GM18868 (cell line): ENCODE measurements around the gene OR2Y1.
"Not testable (repeated sequence)": the region's sequence is repeated elsewhere in the genome, so short reads cannot be mapped to it uniquely, and the experiment has no call there.

ENCODE experiments used
- ATAC-seq: cut with Tn5 transposase; IDR thresholded peaks from one replicate; pipeline ENCODE4 v1.9.1; 2021; ENCODE audit warnings: mild to moderate bottlenecking, moderate library complexity; ENCODE audit not compliant: unreplicated experiment

OR2Y1 gene

DNA sequence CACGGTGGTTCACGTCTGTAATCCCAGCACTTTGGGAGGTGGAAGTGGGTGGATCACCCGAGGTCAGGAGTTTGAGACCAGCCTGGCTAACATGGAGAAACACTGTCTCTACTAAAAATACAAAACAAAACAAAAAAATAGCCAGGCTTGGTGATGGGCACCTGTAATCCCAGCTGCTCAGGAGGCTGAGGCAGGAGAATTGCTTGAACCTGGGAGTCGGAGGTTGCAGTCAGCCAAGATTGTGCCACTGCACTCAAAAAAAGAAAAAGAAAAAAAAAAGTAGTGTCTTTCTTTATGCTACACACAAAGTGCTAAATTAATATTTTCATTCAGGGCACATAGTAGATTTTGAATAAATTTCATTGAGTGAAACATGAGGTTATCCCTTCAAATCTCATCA lies 1.1 kb upstream of the OR2Y1 start:
- not testable (repeated sequence) for ATAC-seq

DNA sequence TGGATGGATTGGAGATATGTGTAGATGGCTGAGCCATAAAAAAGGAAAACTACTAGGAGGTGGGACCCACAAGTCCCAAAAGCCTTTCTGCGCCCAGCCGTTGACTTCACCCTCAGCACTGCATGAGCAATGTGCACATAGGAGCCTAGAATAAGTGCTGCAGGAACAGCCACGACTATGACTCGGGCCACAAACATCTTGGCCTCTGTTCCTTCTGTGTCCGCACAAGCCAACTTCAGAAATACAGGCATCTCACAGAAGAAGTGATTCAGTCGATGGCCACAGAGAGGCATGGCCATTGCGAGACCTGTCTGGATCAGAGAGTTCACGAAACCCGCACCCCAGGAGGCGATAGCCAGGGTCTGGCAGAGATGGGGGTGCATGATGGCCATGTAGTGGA lies 587 bp downstream of the OR2Y1 start:
- ATAC-seq: no peak

DNA sequence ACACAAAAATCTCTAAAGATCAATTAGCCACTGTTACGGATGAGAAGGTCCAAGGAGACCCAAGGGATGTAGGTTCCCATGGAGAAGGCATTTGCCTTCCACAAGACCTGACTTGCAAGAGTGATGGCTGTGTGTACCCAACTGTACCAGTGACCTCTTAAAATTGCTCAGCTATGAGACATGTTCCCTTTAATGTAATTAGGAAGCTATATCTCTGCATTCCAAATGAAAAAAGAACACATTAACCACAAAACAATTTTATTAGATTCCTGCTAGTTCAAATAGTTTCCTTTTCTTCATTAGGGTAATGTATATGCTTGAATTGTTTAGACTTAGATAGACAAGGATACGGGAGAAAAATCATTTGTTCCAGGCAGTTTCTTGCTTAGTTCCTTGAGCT lies 3.3 kb downstream of the OR2Y1 start:
- ATAC-seq: no peak

DNA sequence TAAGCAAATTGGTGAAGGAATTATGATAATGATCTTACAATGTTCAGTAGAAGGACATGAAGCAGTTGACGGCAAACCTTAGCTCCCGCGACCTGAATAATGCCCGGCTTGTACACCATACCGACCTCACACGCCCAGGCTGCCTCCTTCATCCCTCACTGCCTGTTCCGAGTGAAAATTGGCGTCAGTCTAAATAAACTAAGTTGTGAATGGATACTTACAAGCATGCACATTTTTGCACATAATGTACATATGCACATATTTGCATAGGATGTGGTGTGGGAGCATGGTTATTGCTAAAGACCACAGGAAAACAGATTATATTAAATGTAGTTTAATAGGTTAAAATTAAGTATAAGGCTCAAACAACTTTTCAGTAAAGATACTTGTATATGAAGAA lies 14.9 kb downstream of the OR2Y1 start:
- ATAC-seq: no peak

DNA sequence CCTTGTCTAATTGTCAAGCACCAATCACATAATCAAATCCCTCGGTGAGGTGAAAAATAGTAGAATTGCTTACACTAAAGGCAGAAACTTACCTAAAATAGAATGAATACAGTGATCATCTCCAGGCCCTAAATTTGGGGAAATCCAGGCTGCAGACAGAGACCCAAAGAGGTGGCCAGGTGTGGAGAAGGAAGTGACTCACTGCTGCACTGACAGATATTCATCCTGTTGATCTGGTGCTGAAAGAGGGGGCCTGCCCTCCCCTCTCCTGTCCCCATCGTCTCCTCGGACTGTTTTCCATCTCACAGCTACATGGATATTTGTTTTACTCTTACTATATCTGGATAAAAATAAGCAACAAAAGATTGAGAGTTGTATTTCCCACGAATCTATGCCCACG lies 15.9 kb downstream of the OR2Y1 start:
- no peak for ATAC-seq

DNA sequence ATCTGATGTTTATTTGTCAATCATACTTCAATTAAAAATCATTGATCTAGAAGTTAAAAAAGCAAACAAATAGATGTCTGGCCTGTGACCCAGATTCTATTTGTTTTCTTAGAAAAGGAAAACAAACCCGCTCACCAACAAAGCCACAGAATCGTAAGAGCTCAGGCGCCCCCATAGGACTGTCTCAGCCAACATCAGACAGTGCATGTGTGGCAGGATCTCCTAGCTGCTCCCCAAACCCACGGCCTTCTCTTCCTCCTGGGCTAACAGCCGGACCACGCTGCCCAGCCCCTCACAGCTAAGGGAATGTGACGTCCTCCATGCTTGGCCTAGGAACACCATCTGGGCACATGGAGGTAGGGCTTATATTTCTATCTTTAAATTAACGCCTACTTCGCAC lies 19.4 kb downstream of the OR2Y1 start:
- ATAC-seq: no peak

DNA sequence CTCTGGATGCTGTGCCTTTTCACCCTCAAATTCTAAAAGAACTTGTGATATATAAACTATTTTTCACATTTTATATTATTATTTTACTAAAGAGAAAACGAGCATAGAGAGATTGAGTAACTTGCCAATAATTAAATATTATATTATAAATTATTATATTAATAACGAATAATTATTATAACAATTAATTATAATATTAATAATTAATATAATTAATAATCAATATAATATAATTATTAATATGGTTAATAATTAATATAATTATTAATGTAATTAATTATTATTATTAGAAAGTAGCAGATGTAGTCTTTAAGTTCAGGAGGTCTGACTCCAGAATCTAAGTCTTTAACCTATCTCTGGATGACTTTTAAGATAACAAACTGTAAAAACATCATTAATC lies 20.1 kb downstream of the OR2Y1 start:
- no peak for ATAC-seq

DNA sequence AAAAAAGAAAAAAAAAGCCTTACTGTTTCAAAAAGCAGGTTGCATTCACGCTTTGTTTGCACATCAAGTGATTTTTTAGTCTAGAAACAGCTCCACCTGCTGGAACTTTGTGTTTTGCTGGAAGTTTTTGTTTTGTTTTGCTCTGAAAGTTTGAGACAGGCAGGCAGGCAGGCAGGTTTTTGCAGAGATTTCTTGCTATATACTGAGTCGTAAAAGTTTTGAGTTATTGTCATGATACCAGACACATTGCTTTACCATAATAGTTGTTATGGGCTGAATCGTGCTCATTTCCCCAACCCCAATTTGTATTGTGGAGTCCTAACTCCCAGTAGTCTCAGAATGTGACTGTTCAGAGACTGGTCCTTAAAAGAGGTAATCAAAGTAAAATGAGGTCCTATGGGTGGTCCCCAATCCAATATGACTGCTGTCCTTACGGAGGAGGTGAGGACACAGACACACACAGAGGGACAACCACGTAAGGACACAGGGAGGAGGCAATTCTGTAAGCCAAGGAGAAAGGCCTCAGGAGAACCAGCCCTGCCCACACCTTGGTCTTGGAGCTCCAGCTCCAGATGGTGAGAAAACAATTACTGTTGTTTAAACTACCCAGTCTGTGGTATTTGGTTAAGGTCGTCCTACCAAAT lies 20.9 kb downstream of the OR2Y1 start:
- no peak for ATAC-seq

DNA sequence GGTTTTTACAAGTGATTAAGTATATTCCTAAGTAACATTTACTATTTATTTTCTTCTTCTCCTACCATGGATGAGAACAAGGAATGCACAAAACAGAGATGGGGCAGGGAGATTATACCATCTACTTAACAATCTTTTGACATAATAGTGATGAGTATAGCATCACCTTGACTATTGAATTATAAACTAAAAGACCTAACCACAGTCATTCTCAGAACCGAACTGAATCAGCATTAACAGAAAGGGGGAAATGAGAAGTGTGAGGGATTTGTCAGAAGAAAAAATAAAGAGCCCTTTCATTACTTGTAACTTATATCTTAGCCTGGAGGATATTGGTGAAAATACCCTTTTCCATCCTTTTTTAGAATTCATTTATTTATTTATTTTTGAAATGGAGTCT lies 21.9 kb downstream of the OR2Y1 start:
- peak; percentile 81 for ATAC-seq

DNA sequence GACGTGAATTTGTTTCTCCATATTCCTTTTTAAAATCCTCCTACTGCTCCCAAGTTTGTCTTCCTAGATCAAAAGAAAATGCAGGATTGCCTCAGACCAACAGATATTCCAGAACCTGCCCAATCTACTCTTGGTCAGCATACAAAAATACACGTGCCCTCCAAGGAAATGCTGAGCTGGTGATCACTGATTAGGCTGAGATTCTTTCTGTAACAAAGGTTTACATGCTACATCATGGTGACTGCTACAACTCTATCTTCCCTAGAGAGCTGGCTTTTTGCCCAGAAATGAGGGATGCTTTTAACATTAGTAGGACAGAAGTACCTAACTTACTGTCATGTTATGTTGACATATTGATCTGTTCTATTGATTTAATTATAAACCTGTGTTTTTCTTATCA lies 35.5 kb downstream of the OR2Y1 start:
- no peak for ATAC-seq

DNA sequence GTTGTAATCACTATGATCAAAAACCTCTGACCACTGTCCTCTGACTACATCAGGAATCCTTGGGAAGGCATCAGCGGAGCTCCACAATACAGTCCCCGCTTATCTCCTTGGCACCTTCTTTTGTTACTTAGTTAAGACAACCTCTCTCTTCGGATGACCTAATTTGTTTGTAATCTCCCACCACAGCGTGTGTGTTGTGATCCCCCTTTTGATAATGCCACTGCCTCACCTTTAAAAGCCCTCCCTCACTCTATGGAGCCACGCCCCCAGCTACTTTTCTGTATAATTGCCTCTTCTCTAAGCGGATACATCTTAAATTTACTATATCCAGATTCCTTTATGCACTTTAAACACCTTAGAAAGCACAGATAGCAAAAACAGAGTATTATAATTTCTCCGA lies 35.9 kb downstream of the OR2Y1 start:
- no peak for ATAC-seq

DNA sequence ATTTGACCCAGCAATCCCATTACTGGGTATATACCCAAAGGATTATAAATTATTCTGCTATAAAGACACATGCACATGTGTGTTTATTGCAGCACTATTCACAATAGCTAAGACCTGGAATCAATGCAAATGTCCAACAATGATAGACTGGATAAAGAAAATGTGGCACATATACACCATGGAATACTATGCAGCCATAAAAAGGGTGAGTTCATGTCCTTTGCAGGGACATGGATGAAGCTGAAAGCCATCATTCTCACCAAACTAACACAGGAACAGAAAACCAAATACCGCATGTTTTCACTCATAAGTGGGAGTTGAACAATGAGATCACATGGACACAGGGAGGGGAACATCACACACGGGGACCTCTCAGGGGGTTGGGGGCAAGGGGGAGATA lies 36.5 kb downstream of the OR2Y1 start:
- ATAC-seq: not testable (repeated sequence)

DNA sequence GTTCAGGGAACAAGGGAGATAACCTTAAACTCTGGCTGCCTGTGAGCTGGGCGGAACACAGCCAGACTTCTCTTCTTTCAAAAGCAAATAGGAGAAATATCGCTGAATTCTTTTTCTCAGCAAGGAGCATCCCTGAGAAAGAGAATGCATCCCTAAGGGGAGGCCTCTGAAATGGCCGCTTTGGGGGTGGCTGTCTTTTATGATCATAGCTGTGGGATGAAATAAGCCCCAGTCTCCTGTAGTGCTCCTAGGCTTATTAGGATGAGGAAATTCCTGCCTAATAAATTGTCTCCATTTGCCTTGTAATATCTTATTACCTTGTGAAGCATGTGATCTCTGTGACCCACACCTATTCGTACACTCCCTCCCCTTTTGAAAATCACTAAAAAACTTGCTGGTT lies 39.4 kb downstream of the OR2Y1 start:
- not testable (repeated sequence) for ATAC-seq

DNA sequence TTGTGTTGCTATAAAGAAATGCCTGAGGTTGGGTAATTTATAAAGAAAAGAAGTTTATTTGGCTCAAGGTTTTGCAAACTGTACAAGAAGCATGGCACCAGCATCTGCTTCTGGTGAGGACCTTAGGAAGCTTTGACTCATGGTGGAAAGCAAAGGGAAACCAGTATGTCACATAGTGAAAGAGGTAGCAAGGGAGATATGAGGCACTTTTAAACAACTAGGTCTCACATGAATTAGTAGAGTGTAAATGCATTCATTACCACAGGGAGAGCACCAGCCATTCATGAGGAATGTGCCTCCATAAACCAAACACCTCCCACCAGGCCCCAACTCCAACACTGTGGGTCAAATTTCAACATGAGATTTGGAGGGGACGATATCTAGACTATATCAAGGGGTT lies 40.8 kb downstream of the OR2Y1 start:
- no peak for ATAC-seq

DNA sequence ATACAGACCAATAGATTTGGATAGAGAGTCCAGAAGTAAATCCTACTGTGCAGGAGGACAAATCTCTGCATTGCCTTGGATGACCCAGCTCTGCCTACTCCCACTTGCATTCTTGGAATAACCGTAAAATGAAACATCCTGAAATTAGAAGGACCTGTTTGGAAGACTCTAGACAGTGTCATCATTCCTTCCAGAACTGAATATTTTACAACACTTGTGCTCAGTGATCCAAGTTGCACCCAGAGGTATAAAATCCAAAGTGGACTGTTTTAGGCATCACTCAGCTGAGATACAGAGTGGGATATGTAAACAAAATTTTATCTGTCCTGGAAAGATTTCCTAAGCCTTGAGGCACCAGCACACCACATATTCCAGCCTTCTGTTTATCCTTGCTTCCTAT lies 43.7 kb downstream of the OR2Y1 start:
- no peak for ATAC-seq

DNA sequence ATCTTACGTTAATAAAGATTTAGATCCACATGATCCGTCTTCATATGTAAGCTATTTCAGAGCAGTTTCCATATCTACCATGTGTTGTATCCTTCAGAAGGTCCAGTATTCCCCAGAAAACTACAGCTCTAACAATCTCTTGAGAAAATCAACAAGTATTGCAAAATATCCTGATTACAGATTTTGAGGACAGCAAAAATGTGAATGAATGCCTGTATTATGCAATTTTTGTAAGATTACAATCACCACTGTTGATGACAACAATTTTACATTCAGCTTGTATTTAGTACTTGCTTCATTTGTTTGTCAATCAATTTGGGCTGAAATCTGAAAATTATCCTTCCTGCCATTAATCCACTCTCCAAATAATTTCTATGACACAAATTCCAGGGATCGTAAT lies 47.4 kb downstream of the OR2Y1 start:
- ATAC-seq: no peak

DNA sequence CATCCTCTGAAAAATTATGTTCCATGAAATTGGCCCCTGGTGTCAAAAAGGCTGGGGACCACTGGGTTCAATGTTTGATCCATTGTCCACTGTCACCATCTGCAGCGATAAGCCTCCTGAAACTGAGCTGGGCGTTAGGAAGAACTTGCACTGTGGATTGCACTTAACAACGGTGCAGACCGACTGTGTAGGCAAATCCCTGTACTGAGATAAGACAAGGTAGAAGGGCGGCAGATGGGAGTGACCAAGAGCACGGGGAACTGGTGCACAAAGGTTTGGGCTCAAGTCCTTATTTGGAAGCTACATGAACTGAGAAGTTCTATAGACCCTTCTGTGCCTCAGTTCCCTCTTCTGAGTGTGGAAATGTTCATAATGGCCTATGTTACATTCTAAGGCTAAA lies 48.8 kb downstream of the OR2Y1 start:
- ATAC-seq: no peak

DNA sequence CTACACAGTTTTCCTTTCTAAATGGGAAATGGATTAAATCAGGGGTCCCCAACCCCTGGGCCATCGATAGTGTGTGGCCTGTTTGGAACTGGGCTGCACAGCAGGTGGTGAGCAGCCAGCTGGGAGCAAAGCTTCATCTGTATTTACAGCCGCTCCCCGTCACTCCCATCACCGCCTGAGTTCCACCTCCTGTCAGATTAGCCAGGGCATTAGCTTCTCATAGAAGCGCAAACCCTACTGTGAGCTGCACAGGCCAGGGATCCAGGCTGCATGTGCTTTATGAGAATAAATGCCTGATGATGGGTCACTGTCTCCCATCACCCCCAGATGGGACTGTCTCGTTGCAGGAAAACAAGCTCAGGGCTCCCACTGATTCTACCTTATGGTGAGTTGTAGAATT lies 49.3 kb downstream of the OR2Y1 start:
- ATAC-seq: no peak

DNA sequence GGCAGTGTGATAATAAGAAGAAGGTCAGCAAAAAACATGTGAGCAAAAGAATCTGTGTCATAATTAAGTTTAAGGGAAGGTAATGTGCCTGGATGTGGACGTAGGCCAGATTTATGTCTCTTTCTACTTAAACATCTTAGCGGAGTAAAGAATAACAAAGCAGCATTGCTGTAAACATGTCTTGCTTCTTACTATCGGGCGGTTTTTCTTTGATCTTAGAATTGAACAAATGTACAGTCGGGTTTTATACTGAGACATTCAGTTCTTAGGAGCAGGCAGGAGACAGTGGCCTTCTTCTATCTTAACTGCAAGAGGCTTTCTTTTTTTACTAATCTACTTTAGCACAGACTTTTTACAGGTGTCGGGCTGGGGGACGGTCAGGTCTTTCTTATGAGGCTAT lies 50.1 kb downstream of the OR2Y1 start:
- no peak for ATAC-seq
